PC-9 (cell line): Measurements from ENCODE around the gene IL10RB. TPM values are rescaled to one million over a fixed set of nuclear protein-coding genes. Genes with fewer than 3 reads are reported as not detected.
"Not testable (repeated sequence)": the region's sequence is repeated elsewhere in the genome, so short reads cannot be mapped to it uniquely, and the experiment has no call there.

Experiments
- BruUV-seq: library from RNA; stranded (reverse); fragments of 400-500 nt; replicated peaks from 2 replicates; lab custom pipeline; 2021; lab: Mats Ljungman, UMichigan
- CTCF ChIA-PET: fragments of 300-600 bp; sonication (Branson Sonifier 250); formaldehyde crosslinking; loops from one replicate; lab custom pipeline; 2022; ENCODE audit warnings: antibody characterized with exemption; lab: Charles Lee
- POLR2A ChIA-PET: fragments of 300-600 bp; sonication (Branson Sonifier 250); formaldehyde crosslinking; loops from one replicate; lab custom pipeline; 2022; ENCODE audit warnings: antibody characterized with exemption; ENCODE audit not compliant: unreplicated experiment; lab: Charles Lee
- DNase-seq, 2 experiments: peaks; one replicate each; pipeline versions ENCODE4 v3.0.0 to v3.0.0-alpha.2; 2015 to 2022; ENCODE audit warnings: mixed read lengths in 1 of 2
- H2AFZ ChIP-seq: fragments of 200-600 bp; sonication (generic); 2 replicates; pipeline ENCODE4 v1.8.1; 2017; ENCODE audit warnings: antibody characterized with exemption
- H3F3A ChIP-seq: fragments of 200-600 bp; sonication (generic); 2 replicates; pipeline ENCODE4 v1.8.1; 2017; ENCODE audit warnings: antibody characterized with exemption, mild to moderate bottlenecking, low read depth; ENCODE audit not compliant: insufficient read depth
- H3K27ac ChIP-seq: fragments of 200-600 bp; sonication (generic); 2 replicates; pipeline ENCODE4 v1.6.1; 2016; ENCODE audit warnings: mixed run types
- H3K27me3 ChIP-seq: fragments of 200-600 bp; sonication (generic); 2 replicates; pipeline ENCODE4 v1.6.1; 2016; ENCODE audit warnings: low read depth, mixed run types; ENCODE audit not compliant: insufficient read depth
- H3K36me3 ChIP-seq: fragments of 200-600 bp; sonication (generic); 2 replicates; pipeline ENCODE4 v1.6.1; 2016; ENCODE audit warnings: low read depth, mixed run types
- H3K4me1 ChIP-seq: fragments of 200-600 bp; sonication (generic); replicated peaks from 2 replicates; pipeline ENCODE4 v1.6.1; 2016; ENCODE audit warnings: mixed run types; ENCODE audit not compliant: insufficient read depth
- H3K4me2 ChIP-seq: fragments of 200-600 bp; sonication (generic); 2 replicates; pipeline ENCODE4 v1.6.1; 2017; ENCODE audit warnings: mixed run types
- H3K4me3 ChIP-seq: fragments of 200-600 bp; sonication (generic); 2 replicates; pipeline ENCODE4 v1.6.1; 2016; ENCODE audit warnings: mixed run types
- H3K79me2 ChIP-seq: fragments of 200-600 bp; sonication (generic); 2 replicates; pipeline ENCODE4 v1.6.1; 2017; ENCODE audit warnings: low read depth, mixed run types
- H3K9me2 ChIP-seq: fragments of 200-600 bp; sonication (generic); 2 replicates; pipeline ENCODE4 v1.8.1; 2017; ENCODE audit warnings: mild to moderate bottlenecking; ENCODE audit not compliant: insufficient read depth
- H3K9me3 ChIP-seq: fragments of 200-600 bp; sonication (generic); 2 replicates; pipeline ENCODE4 v1.8.1; 2016; ENCODE audit warnings: low read depth; ENCODE audit not compliant: insufficient read depth
- H4K20me1 ChIP-seq: fragments of 200-600 bp; sonication (generic); 2 replicates; pipeline ENCODE4 v1.8.1; 2017; ENCODE audit not compliant: insufficient read depth
- CTCF ChIP-seq: fragments of 200-600 bp; sonication (generic); conservative IDR thresholded peaks from 2 replicates; pipeline ENCODE4 v1.6.1; 2017; ENCODE audit warnings: mixed run types, antibody characterized with exemption, mild to moderate bottlenecking, moderate library complexity
- EZH2 ChIP-seq: fragments of 200-600 bp; sonication (generic); IDR thresholded peaks from 2 replicates; pipeline ENCODE4 v1.8.0; 2017; ENCODE audit warnings: antibody characterized with exemption, low read depth
- intact Hi-C: fragments of 100-400 bp; cut with micrococcal nuclease; formaldehyde crosslinking; loops from one replicate; pipeline ENCODE4 v1.10.0; 2022; ENCODE audit not compliant: unreplicated experiment
- total RNA-seq: library from RNA; stranded (reverse); gene quantifications from 2 replicates; pipeline ENCODE4 v1.2.3, GENCODE V29; 2021

IL10RB gene
- total RNA-seq, 1 experiment from 2014 or later: 18.3 TPM

DNA sequence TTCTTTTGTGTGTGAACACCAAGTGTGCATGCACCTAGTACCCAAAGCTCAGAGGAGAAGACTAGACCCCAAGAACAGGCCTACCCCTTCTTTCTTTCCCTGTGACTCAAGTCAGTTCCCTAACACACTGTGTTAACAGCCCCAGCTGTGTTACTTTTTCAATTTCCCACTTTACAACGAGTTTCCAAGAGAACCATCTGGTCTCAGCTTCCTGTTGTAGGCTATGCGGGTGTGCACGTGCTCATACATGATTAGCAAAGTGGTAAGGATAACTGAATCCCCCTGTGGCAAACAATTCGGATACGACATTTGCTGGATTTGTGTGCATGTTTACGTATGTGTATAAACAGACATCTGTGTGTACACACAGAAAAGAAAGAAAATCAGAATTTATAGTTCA lies 18.6 kb upstream of the IL10RB start:
- Histone ChIP-seq H3K9me3 (no peaks in the 10 kb centered on the region), H3K4me1 (no peaks in the 10 kb centered on the region), H3F3A (no peaks in the 10 kb centered on the region), H3K27me3 (no peaks in the 10 kb centered on the region), H3K27ac (no peak overlapping the region), H4K20me1 (no peaks in the 10 kb centered on the region), H3K36me3 (no peaks in the 10 kb centered on the region; the same call in 1 of the 2 replicates), H3K79me2 (no peaks in the 10 kb centered on the region), H2AFZ (no peak overlapping the region), H3K4me2 (no peak overlapping the region), H3K9me2 (no peaks in the 10 kb centered on the region), H3K4me3 (no peak overlapping the region)
- DNase-seq: no peak
- intact Hi-C loops: no loop called here
- CTCF ChIA-PET: no interaction called here
- POLR2A ChIA-PET: no interaction called here
- TF ChIP-seq CTCF (no peak), EZH2 (no peak)
- BruUV-seq: no TSS peak

DNA sequence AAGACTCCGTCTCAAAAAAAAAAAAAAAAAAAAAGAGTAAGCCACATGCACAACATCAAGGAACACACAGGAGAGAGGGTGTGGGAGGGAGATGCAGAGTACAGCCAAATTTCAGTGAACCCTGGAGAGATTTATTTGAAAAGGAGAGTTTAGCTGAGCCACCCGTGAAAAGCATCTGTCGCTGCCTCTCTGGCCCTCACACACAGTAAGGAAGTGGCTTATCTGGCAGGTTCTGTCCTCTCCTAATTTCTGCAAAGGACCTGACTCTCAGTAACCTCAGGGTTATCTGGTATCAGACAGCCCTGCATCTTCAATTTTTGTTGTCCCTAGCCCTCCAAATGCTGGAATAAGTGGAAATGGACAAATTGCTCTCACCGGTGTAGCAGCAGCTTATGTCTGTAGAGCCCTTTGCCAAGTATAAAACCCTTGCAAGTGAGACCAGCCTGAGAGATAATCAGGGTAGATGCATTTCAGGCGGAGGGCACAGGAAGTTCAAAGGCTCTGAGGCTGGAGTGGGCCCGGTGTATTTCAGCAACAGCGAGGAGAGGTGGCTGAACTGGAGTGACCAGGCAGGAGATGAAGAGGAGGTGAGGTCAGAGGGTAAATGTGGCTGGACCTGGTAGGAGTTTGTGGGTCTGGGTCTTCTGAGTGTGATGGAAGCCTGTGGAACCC lies 16.7 kb upstream of the IL10RB start:
- no peaks in the 10 kb centered on the region for H3K9me3 ChIP-seq
- TF ChIP-seq CTCF (no peak), EZH2 (no peak)
- H2AFZ ChIP-seq: no peak overlapping the region
- no peaks in the 10 kb centered on the region for H4K20me1 ChIP-seq
- CTCF ChIA-PET: no interaction called here
- DNase-seq: no peak
- H3K4me2 ChIP-seq: no peak overlapping the region
- intact Hi-C loops: no loop called here
- no TSS peak for BruUV-seq
- H3K4me1 ChIP-seq: no peaks in the 10 kb centered on the region
- no peaks in the 10 kb centered on the region for H3K79me2 ChIP-seq
- no peaks in the 10 kb centered on the region for H3K27me3 ChIP-seq
- H3K36me3 ChIP-seq: no peaks in the 10 kb centered on the region; the same call in 1 of the 2 replicates
- H3K4me3 ChIP-seq: no peak overlapping the region
- H3F3A ChIP-seq: no peaks in the 10 kb centered on the region
- H3K27ac ChIP-seq: no peak overlapping the region
- no peaks in the 10 kb centered on the region for H3K9me2 ChIP-seq
- POLR2A ChIA-PET: no interaction called here

DNA sequence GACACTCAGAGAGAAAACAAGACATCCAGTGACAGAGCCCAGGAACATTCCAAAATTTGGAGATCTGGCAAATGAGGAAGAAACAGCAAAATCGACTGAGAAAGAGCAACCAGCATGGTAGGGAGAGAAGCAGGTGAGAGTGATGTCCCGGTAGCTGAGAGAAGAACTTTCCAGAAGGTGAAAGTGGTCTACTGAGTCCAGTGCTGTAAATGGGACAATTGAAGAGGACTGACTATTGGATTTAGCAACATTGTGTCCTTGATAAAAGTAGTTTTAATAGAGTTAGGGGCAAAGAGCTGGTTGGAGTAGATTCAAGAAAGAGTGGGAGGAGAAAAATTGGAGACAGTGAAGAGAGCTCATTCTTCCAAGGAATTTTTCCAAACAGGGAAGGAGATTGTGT lies 15.0 kb upstream of the IL10RB start:
- H3K27ac ChIP-seq: no peak overlapping the region

GRCh38 chr21:33253382-33253781 lies 12.8 kb upstream of the IL10RB start:
- CTCF ChIA-PET, H3K27me3 ChIP-seq, POLR2A ChIA-PET, DNase-seq, H4K20me1 ChIP-seq, H2AFZ ChIP-seq, H3K4me1 ChIP-seq, H3K27ac ChIP-seq, H3F3A ChIP-seq, H3K36me3 ChIP-seq, H3K79me2 ChIP-seq, H3K4me3 ChIP-seq, H3K9me3 ChIP-seq, BruUV-seq, H3K9me2 ChIP-seq, intact Hi-C loops, H3K4me2 ChIP-seq: not testable (repeated sequence)

More for the DNA sequence above, 15.0 kb upstream of the IL10RB start:
- TF ChIP-seq EZH2 (no peak), CTCF (no peak)
- H3K9me3 ChIP-seq: no peaks in the 10 kb centered on the region
- ChIA-PET POLR2A (no interaction called here), CTCF (no interaction called here)
- H3F3A ChIP-seq: no peaks in the 10 kb centered on the region
- intact Hi-C loops: no loop called here
- no peaks in the 10 kb centered on the region for H3K4me1 ChIP-seq
- no peaks in the 10 kb centered on the region; the same call in 1 of the 2 replicates for H3K36me3 ChIP-seq
- H4K20me1 ChIP-seq: no peaks in the 10 kb centered on the region
- no peaks in the 10 kb centered on the region for H3K27me3 ChIP-seq
- H3K4me3 ChIP-seq: no peak overlapping the region
- H3K4me2 ChIP-seq: no peak overlapping the region
- H2AFZ ChIP-seq: no peak overlapping the region
- H3K79me2 ChIP-seq: no peaks in the 10 kb centered on the region
- BruUV-seq: no TSS peak
- H3K9me2 ChIP-seq: no peaks in the 10 kb centered on the region
- DNase-seq: no peak
